Gastrocnemius medialis (tissue), 4 donors: Measurements from ENCODE around the gene RAD51B. TPM values are rescaled to one million over a fixed set of nuclear protein-coding genes. Genes with fewer than 3 reads are reported as not detected.

ENCODE experiments used
- ATAC-seq, 2 donors: fragments of 150-250 bp; one replicate each; pipeline ENCODE4 v1.9.1; 2016
- DNase-seq, 2 donors: peaks; one replicate each; pipeline ENCODE4 v3.0.0-alpha.2; 2019
- H3K27ac ChIP-seq, 4 donors: fragments of 200-600 bp; sonication (generic); 1 replicate in 1 of 4; 2 replicates in 3 of 4; pipeline ENCODE4 v1.5.1; 2016 to 2018; ENCODE audit warnings: mild to moderate bottlenecking in 2 of 4, moderate library complexity in 1 of 4
- H3K27me3 ChIP-seq, 3 donors: fragments of 200-600 bp; sonication (generic) in 2 of 3; 1 replicate in 1 of 3; 2 replicates in 2 of 3; pipeline versions ENCODE4 v1.5.1 to v1.6.0; 2016 to 2019; ENCODE audit warnings: mild to moderate bottlenecking in 1 of 3, moderate library complexity in 1 of 3
- H3K36me3 ChIP-seq, 2 donors: fragments of 200-600 bp; sonication (generic) in 1 of 2; one replicate each; pipeline ENCODE4 v1.5.1; 2017 to 2018
- H3K4me1 ChIP-seq, 2 donors: fragments of 200-600 bp; sonication (generic) in 1 of 2; one replicate each; pipeline ENCODE4 v1.5.1; 2016 to 2017; ENCODE audit warnings: mild to moderate bottlenecking in 2 of 2
- H3K4me3 ChIP-seq, 4 donors: fragments of 200-600 bp; sonication (generic) in 3 of 4; 1 replicate in 1 of 4; 2 replicates in 3 of 4; pipeline ENCODE4 v1.5.1; 2016 to 2019; ENCODE audit warnings: mild to moderate bottlenecking in 2 of 4
- H3K9me3 ChIP-seq, 3 donors: fragments of 200-600 bp; sonication (generic) in 2 of 3; 1 replicate in 1 of 3; 2 replicates in 2 of 3; pipeline ENCODE4 v1.5.1; 2016 to 2019
- CTCF ChIP-seq, 5 experiments: fragments of 450-650 bp in 3 of 5; fragments of 200-600 bp in 2 of 5; sonication (generic) in 2 of 5; IDR thresholded peaks in 4 of 5; conservative IDR thresholded peaks in 1 of 5; 1 replicate in 4 of 5; 2 replicates in 1 of 5; pipeline ENCODE4 v1.5.1; 2016 to 2019; ENCODE audit warnings: antibody characterized with exemption in 5 of 5, mild to moderate bottlenecking in 3 of 5, moderate library complexity in 3 of 5
- POLR2A ChIP-seq, 2 donors: fragments of 450-650 bp; IDR thresholded peaks; one replicate each; pipeline ENCODE4 v1.6.1; 2017; ENCODE audit warnings: antibody characterized with exemption in 2 of 2, mild to moderate bottlenecking in 2 of 2, moderate library complexity in 2 of 2
- in situ Hi-C, 4 donors: fragments of 200-750 bp; cut with MboI; loops; one replicate each; pipeline versions ENCODE4 v1.15.0 to v1.8.0; 2017; ENCODE audit warnings: low sequenced_read_pairs in 4 of 4
- intact Hi-C: fragments of 100-400 bp; cut with DNase I; formaldehyde crosslinking; loops from one replicate; pipeline ENCODE4 v1.15.1; 2023; ENCODE audit warnings: low total_unique reads
- total RNA-seq, 4 donors: library from RNA; depleted of rRNA; stranded (reverse); fragments of >200 nt; gene quantifications; one replicate each; pipeline versions ENCODE4 v1.1.0 to v1.2.3, GENCODE V29; 2016

RAD51B gene
- total RNA-seq, 4 donors from 2014 or later = 1.6 to 3.3 (median 2.4) TPM

DNA sequence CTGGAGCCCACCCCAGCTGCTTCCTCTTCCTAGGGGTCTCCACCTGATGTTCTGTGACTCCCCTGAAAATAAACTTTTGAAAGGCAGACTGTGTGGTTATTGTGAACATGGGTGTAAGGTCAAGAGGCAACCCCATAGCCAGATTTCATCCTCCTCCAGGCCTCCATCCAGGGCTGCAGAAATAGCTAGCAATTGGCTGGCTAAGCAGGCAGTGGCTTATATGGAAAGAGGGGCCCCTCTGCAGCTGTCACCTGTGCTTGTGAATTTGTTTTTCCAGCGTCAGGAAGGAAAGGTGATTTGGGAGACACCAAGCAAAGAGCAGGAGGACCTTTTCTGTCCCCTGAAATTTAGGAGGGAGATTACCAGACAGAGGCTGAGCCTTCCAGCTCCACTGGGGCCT, 917.5 kb downstream of the RAD51B start:
- H3K9me3 ChIP-seq = no peaks in the 10 kb centered on the region
- H3K27ac ChIP-seq = peak overlapping the region in 2 of 4 donors; percentile 55 to 76
- intact Hi-C loops (no loop called here), in situ Hi-C loops (no loop called here)
- TF ChIP-seq CTCF (IDR thresholded peaks at IDR 0.05 in 4 of 5, conservative IDR thresholded peaks at IDR 0.05 in 1 of 5) (no peak), POLR2A (IDR thresholded peaks at IDR 0.05) (no peak)
- H3K4me1 ChIP-seq = peaks cover 7 to 20% of the 10 kb centered on the region in 2 donors
- no peaks in the 10 kb centered on the region for H3K36me3 ChIP-seq
- no peak overlapping the region for H3K4me3 ChIP-seq
- DNase-seq (no peak), ATAC-seq (no peak)
- H3K27me3 ChIP-seq = no peaks in the 10 kb centered on the region

GRCh38 chr14:68738559-68738958, 919.0 kb downstream of the RAD51B start:
- Histone ChIP-seq H3K4me3 (no peak overlapping the region), H3K27me3 (no peaks in the 10 kb centered on the region), H3K4me1 (peaks cover 7 to 17% of the 10 kb centered on the region in 2 donors), H3K27ac (no peak overlapping the region), H3K9me3 (no peaks in the 10 kb centered on the region), H3K36me3 (no peaks in the 10 kb centered on the region)
- ATAC-seq = no peak
- in situ Hi-C loops (no loop called here), intact Hi-C loops (no loop called here)
- TF ChIP-seq CTCF (IDR thresholded peaks at IDR 0.05 in 4 of 5, conservative IDR thresholded peaks at IDR 0.05 in 1 of 5) = no peak
- TF ChIP-seq POLR2A (IDR thresholded peaks at IDR 0.05) = no peak
- no peak for DNase-seq

GRCh38 chr14:68739701-68740100, 920.1 kb downstream of the RAD51B start:
- no peaks in the 10 kb centered on the region for H3K27me3 ChIP-seq
- no peak for ATAC-seq
- intact Hi-C loops = no loop called here

GRCh38 chr14:68740788-68741476, 921.4 kb downstream of the RAD51B start:
- Histone ChIP-seq H3K9me3 (no peaks in the 10 kb centered on the region), H3K27ac (no peak overlapping the region), H3K4me3 (no peak overlapping the region), H3K27me3 (no peaks in the 10 kb centered on the region), H3K36me3 (no peaks in the 10 kb centered on the region), H3K4me1 (peaks cover 4 to 7% of the 10 kb centered on the region in 2 donors)
- no peak for DNase-seq
- ATAC-seq = no peak
- in situ Hi-C loops = no loop called here
- no peak for TF ChIP-seq CTCF (IDR thresholded peaks at IDR 0.05 in 4 of 5, conservative IDR thresholded peaks at IDR 0.05 in 1 of 5)
- no peak for TF ChIP-seq POLR2A (IDR thresholded peaks at IDR 0.05)
- intact Hi-C loops = no loop called here

More at GRCh38 chr14:68739701-68740100, 920.1 kb downstream of the RAD51B start:
- Histone ChIP-seq H3K4me1 (peaks cover 7 to 10% of the 10 kb centered on the region in 2 donors), H3K36me3 (no peaks in the 10 kb centered on the region), H3K27ac (no peak overlapping the region), H3K4me3 (no peak overlapping the region), H3K9me3 (no peaks in the 10 kb centered on the region)
- no peak for TF ChIP-seq POLR2A (IDR thresholded peaks at IDR 0.05)
- no peak for TF ChIP-seq CTCF (IDR thresholded peaks at IDR 0.05 in 4 of 5, conservative IDR thresholded peaks at IDR 0.05 in 1 of 5)
- in situ Hi-C loops = no loop called here
- DNase-seq = no peak

DNA sequence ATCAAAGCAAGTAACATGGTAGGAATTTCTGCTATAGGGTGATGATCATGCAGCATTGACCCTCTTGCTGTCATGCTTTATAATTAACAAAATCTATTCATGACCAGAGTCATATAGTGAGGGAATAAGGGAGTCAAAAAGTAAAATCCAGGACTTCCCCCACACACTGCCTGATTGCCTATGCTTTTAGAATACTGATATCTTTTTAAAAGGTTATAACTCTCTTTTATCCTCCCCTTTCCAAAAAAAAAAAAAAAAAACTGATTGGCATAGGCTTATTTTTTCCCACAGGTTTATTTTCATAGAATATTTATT, 921.9 kb downstream of the RAD51B start:
- H3K27me3 ChIP-seq = no peaks in the 10 kb centered on the region
- ATAC-seq (no peak), DNase-seq (no peak)
- no peak for TF ChIP-seq CTCF (IDR thresholded peaks at IDR 0.05 in 4 of 5, conservative IDR thresholded peaks at IDR 0.05 in 1 of 5)
- TF ChIP-seq POLR2A (IDR thresholded peaks at IDR 0.05) = no peak
- H3K9me3 ChIP-seq = no peaks in the 10 kb centered on the region
- intact Hi-C loops = no loop called here
- H3K4me1 ChIP-seq = peaks cover 4 to 5% of the 10 kb centered on the region in 2 donors
- no peaks in the 10 kb centered on the region for H3K36me3 ChIP-seq
- no peak overlapping the region for H3K27ac ChIP-seq
- in situ Hi-C loops = no loop called here
- no peak overlapping the region for H3K4me3 ChIP-seq
